NCI-H2171 (cell line): ENCODE results near the gene NUAK2.
"Not testable (repeated sequence)": the region's sequence is repeated elsewhere in the genome, so short reads cannot be mapped to it uniquely, and the experiment has no call there.

ENCODE experiments used
- DNase-seq: peaks from one replicate; lab custom pipeline; 2025; lab: John Stamatoyannopoulos, UW

Gene NUAK2

GRCh38 chr1:205321162-205321958, at the start of gene NUAK2:
Gene NUAK2, minus strand, starts transcription at chr1:205321745. Its CDS starts 117 bp downstream, at chr1:205321628.
- peak; percentile 83 for DNase-seq

- no peak for DNase-seq
Observed at GRCh38 chr1:205370780-205371179, 49.2 kb upstream of the NUAK2 start.

GRCh38 chr1:205369701-205370123, 48.2 kb upstream of the NUAK2 start:
- DNase-seq: no peak

- no peak for DNase-seq
Observed at GRCh38 chr1:205368478-205368877, 46.9 kb upstream of the NUAK2 start.

- no peak for DNase-seq
Observed at GRCh38 chr1:205365945-205366463, 44.5 kb upstream of the NUAK2 start.

- DNase-seq: not testable (repeated sequence)
Observed at GRCh38 chr1:205365086-205365485, 43.5 kb upstream of the NUAK2 start.

DNA sequence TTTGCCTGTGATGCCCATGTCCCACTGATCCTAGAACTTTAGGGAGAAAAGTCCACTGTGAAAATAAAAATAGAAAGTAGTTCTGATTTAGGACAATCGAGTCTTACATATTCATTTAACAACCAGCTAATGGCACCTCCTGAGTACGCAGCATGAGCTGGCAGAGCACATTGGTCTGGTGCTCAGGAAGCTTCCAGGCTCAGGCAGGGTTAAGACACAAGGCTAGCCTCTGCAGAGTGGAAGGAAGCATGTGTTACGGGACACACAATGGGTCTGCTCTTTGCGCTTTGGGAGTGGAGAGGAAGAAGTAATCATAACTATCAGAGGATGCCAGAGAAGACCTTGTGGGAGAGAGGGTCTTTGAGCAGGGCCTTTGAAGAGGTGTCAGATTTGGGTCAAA, 39.3 kb upstream of the NUAK2 start:
- DNase-seq: no peak

DNA sequence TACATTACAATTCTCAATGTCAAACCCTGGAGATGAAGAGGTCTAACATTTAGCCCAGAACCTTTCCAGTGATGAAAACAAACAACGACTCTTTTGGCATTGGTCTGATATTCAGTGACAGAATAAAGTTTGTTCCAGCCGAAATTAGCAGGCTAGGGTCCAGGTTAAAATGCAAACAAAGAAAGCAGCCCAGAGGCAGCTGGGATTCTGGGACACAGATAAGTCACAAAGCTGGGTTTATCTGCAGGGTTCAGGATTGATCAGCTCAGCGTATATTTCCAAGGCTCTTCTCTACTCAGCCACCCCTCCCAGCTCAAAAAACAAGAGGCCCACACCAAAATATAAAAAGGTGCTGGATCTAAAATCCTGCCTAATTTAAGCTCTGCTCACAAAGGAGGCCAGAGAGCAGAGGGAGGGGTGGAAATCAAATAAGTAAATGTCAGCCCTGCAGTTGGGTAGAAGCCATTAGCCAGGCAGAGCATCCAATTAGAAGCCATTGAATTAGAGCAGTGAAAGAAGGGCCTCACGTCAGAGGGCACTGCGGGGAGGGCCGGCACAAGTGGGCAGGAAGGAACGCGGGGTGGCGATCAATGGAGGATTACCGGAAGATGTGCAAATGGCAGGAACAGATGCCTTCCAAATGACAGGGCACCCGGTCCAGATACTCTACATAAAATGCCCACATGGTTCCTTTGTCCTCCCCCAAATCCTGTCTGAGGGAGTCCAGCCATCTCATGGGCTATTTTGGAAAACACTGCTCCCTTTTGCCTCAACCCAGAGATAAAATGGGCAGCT, 38.4 kb upstream of the NUAK2 start:
- DNase-seq: no peak

DNA sequence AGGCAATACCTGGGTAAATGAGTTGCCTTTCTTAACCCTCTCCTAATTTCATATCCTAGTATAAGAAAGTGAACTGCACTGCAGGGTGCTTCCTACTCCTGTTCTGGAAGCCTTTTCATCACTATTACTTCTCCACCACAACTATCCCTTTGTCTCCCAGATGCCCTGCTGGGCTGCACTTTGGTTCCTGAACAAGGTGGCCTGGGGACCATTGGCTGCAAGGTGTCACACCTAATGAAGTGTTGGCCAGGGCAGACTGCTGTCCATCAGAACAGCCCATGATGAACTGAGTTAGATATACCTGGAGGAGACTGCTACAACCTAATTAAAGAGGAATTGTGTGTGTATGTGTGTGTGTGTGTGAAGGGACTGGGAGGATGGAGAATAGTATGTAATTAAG, 37.0 kb upstream of the NUAK2 start:
- DNase-seq: no peak

- DNase-seq: no peak
Observed at GRCh38 chr1:205357567-205357966, 36.0 kb upstream of the NUAK2 start.

DNA sequence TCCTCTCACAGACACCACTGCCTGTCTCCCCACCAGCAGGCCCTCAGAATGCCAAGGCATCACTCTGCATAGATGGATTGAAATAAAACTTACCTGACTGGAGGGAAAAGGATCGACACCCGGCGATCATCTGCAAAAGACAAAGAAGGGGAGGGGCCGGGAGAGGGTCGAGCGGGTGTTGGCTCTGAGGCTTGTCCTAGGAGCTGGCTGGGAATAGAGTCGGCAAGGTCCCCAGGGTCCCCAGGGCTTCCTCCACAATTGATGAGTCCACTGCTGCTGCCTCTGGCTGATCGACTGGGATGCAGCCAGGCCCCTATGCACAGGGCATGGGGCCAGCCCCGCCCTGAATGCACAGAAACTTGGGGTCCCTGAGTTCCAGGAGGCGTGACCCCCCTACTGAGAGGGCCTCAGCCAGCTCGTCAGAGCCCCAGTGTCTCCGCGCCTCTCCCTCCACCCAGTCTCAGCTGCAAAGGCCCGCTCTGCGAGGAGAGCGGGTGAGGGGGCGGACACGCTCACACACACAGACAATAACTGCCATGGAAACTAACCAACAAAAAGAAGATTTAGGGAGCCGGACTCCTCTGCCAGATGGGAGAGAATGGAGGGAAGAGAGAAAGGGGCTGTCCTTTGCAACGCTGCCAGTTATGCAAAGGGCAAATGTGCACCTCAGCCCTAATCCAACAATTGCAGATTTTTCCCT, 35.0 kb upstream of the NUAK2 start, which contains the start of gene KLHDC8A:
Gene KLHDC8A (minus strand): TSS at position 483 of the 700 bp plus-strand sequence. CDS start 13,318 bp downstream, outside the sequence.
- DNase-seq: no peak

DNA sequence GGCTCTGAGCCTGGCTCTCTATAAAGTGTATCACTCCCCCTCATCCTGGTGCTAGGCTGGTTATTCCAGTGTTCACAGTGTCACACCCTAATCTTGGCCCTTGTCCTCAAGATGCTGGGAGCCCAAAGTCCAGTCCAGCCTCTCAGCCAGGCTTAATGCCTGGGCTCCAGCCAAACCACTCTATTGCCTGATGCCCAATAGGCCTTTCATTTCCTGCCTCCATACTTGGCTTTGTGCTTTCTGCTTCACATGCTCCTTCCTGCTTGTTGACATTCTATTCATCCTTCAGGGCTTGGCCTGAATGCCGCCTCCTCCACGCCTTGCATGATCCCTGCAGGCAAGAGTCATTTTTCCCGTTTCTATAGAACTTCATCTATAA, 33.5 kb upstream of the NUAK2 start:
- DNase-seq: no peak

GRCh38 chr1:205354259-205355074, 32.9 kb upstream of the NUAK2 start:
- DNase-seq: peak; percentile 29

- DNase-seq: no peak
Observed at GRCh38 chr1:205353612-205354011, 32.1 kb upstream of the NUAK2 start.

GRCh38 chr1:205353191-205353590, 31.6 kb upstream of the NUAK2 start:
- DNase-seq: no peak

GRCh38 chr1:205351984-205352713, 30.6 kb upstream of the NUAK2 start:
- DNase-seq: peak; percentile 100

- DNase-seq: peak; percentile 76
Observed at GRCh38 chr1:205350691-205351141, 29.2 kb upstream of the NUAK2 start.

GRCh38 chr1:205350124-205350523, 28.6 kb upstream of the NUAK2 start:
- DNase-seq: no peak

DNA sequence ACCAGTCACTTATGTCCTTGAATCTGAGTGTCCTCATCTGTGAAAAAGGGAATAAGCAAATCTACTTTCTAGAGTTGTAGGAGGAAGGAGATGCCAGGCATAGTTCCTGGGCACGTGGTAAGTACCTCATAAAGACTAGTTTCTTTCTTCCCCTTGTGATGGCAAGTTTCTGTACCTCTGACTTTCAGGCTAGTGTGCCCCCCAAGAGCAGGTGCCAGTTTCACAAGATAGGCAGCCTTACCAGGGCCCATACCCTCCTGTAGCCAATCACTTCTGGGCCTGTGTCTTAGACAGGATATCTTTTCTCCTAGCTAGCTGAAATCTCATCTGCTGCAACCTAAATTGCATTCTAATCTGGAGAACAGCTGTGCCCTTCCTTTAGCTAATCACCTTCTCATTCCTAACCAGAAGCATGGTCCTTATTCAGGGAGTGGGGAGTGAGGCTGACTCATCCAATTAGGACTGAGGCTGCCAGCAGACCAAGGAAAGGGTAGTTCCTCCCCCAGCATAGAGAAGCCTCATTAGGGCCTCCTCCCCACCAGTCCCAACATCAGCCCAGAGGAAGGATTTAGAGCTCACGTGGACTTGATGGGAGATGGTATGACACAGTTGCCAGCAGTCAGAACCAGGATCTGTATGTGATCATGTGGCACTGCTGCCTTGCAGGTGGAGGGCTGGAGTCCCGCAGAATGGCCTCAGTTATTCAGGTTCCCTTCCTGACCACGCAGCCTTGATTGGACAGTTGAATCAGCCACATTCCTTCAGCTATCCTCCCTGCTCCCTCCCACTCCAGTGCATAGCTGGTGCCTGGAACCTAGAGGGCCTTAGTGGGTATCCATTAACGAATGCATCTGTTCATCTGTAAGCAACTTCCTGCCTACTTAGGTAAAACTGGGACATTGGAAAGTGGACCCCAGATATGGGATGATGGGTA, 27.3 kb upstream of the NUAK2 start:
- DNase-seq: no peak
